Measurements from ENCODE around the gene PRR19.

- no peak for TF ChIP-seq CTCF (IDR thresholded peaks at IDR 0.05)
- TF ChIP-seq POLR2A (IDR thresholded peaks at IDR 0.05): no peak
Observed at GRCh38 chr19:42343344-42344110, 41.6 kb downstream of the PRR19 start.

Measured in tibial nerve (tissue), 3 donors.